Keratinocyte (primary cell): ENCODE measurements around the gene CNIH2. TPM values are rescaled to one million over a fixed set of nuclear protein-coding genes. Genes with fewer than 3 reads are reported as not detected.

ENCODE experiments used
- DNase-seq: peaks from one replicate; pipeline ENCODE4 v3.0.0-alpha.2; 2011; ENCODE audit warnings: low read depth, missing footprints, low spot score
- FAIRE-seq: peaks from 2 replicates; lab custom pipeline; 2011; peaks lifted over from hg19 to GRCh38; lab: Jason Lieb, UNC
- H2AFZ ChIP-seq: 2 replicates; pipeline ENCODE4 v1.6.0; 2012; ENCODE audit warnings: low read length, control low read depth, inconsistent platforms; ENCODE audit not compliant: control insufficient read depth
- H3K27ac ChIP-seq: 2 replicates; pipeline ENCODE4 v1.5.1; 2011; ENCODE audit warnings: low read length; ENCODE audit not compliant: control insufficient read depth, insufficient read depth
- H3K27me3 ChIP-seq: 3 replicates; pipeline ENCODE4 v1.6.0; 2011; ENCODE audit warnings: low read length; ENCODE audit not compliant: control insufficient read depth, insufficient read depth; ENCODE audit errors: extremely low read depth
- H3K36me3 ChIP-seq, 2 experiments: 2 replicates in 1 of 2; 3 replicates in 1 of 2; pipeline ENCODE4 v1.5.1; 2011; ENCODE audit warnings: low read length in 2 of 2, mild to moderate bottlenecking in 1 of 2; ENCODE audit not compliant: control insufficient read depth in 2 of 2, insufficient read depth in 2 of 2; ENCODE audit errors: extremely low read depth in 1 of 2
- H3K4me1 ChIP-seq: 3 replicates; pipeline ENCODE4 v1.5.1; 2011; ENCODE audit warnings: low read length; ENCODE audit not compliant: control insufficient read depth, insufficient read depth; ENCODE audit errors: extremely low read depth
- H3K4me2 ChIP-seq: 3 replicates; pipeline ENCODE4 v1.6.0; 2011; ENCODE audit warnings: low read depth, low read length; ENCODE audit not compliant: control insufficient read depth, insufficient read depth; ENCODE audit errors: extremely low read depth
- H3K4me3 ChIP-seq, 3 experiments: fragments of 200-600 bp in 1 of 3; sonication (generic) in 1 of 3; 2 replicates in 2 of 3; 3 replicates in 1 of 3; pipeline ENCODE4 v1.5.1; 2011 to 2016; ENCODE audit warnings: low read length in 3 of 3, mild to moderate bottlenecking in 3 of 3, control low read depth in 2 of 3, inconsistent platforms in 1 of 3, low read depth in 1 of 3, mixed read lengths in 1 of 3, mixed run types in 1 of 3, moderate library complexity in 1 of 3; ENCODE audit not compliant: control insufficient read depth in 2 of 3, insufficient read depth in 2 of 3; ENCODE audit errors: extremely low read depth in 1 of 3
- H3K79me2 ChIP-seq: 2 replicates; pipeline ENCODE4 v1.6.0; 2012; ENCODE audit warnings: low read length; ENCODE audit not compliant: control insufficient read depth, insufficient read depth
- H3K9ac ChIP-seq: 3 replicates; pipeline ENCODE4 v1.6.0; 2011; ENCODE audit warnings: low read length; ENCODE audit not compliant: control insufficient read depth, insufficient read depth; ENCODE audit errors: extremely low read depth
- H3K9me1 ChIP-seq: 3 replicates; pipeline ENCODE4 v1.6.0; 2011; ENCODE audit warnings: low read length; ENCODE audit not compliant: control insufficient read depth, insufficient read depth; ENCODE audit errors: extremely low read depth
- H3K9me3 ChIP-seq: 2 replicates; pipeline ENCODE4 v1.5.1; 2012; ENCODE audit warnings: low read depth, low read length; ENCODE audit not compliant: control insufficient read depth
- H4K20me1 ChIP-seq: 3 replicates; pipeline ENCODE4 v1.6.0; 2011; ENCODE audit warnings: low read length; ENCODE audit not compliant: control insufficient read depth, insufficient read depth; ENCODE audit errors: extremely low read depth
- CTCF ChIP-seq, 3 experiments: IDR thresholded peaks in 1 of 3; conservative IDR thresholded peaks in 1 of 3; optimal IDR thresholded peaks in 1 of 3; 2 replicates in 2 of 3; 3 replicates in 1 of 3; pipeline versions ENCODE3 to v1.5.1; 2011; ENCODE audit warnings: low read length in 3 of 3, mild to moderate bottlenecking in 3 of 3, moderate library complexity in 2 of 3, control low read depth in 1 of 3, inconsistent platforms in 1 of 3; ENCODE audit not compliant: insufficient read depth in 2 of 3; ENCODE audit errors: extremely low read depth in 1 of 3
- EZH2 ChIP-seq: IDR thresholded peaks from one replicate; pipeline ENCODE4 v1.6.1; 2012; ENCODE audit warnings: inconsistent platforms, mild to moderate bottlenecking, low read length, moderate library complexity
- dilution Hi-C: fragments of 300-500 bp; cut with MboI; formaldehyde crosslinking; loops from one replicate; pipeline ENCODE4 v1.7.0; 2020; ENCODE audit warnings: low sequenced_read_pairs; ENCODE audit not compliant: extremely low pct_ligation_motif_present
- polyA plus RNA-seq, 5 experiments: library from polyadenylated mRNA; depleted of rRNA in 3 of 5; stranded (reverse) in 3 of 5; stranded (forward) in 1 of 5; unstranded in 1 of 5; fragments of >200 nt; gene quantifications; 1 replicate in 1 of 5; 2 replicates in 3 of 5; 3 replicates in 1 of 5; pipeline versions ENCODE4 v1.2.1 to v1.2.3, GENCODE V29; 2011 to 2012; ENCODE audit warnings: missing spikeins in 2 of 5, low read depth in 1 of 5, low replicate concordance in 1 of 5

Gene CNIH2
- polyA plus RNA-seq, 1 donor (not counting 4 experiments of a cell fraction or from before 2014, with no cell fraction given), result 0.17 TPM

- Histone ChIP-seq H4K20me1 (peaks cover 3% of the 10 kb centered on the region), H3K79me2 (peaks cover 22% of the 10 kb centered on the region), H3K4me2 (no peak overlapping the region), H3K9me3 (no peaks in the 10 kb centered on the region), H3K27ac (no peak overlapping the region), H3K4me1 (peaks cover 40% of the 10 kb centered on the region), H3K27me3 (no peaks in the 10 kb centered on the region), H2AFZ (no peak overlapping the region), H3K4me3 (no peak overlapping the region), H3K9ac (no peak overlapping the region), H3K9me1 (peaks cover 3% of the 10 kb centered on the region), H3K36me3 (peaks cover 23 to 32% of the 10 kb centered on the region in 2 experiments)
- DNase-seq (no peak), FAIRE-seq (no peak)
- dilution Hi-C loops, result no loop called here
- TF ChIP-seq EZH2 (no peak), CTCF (optimal IDR thresholded peaks at IDR 0.05 in 1 of 3, IDR thresholded peaks at IDR 0.05 in 1 of 3, conservative IDR thresholded peaks at IDR 0.05 in 1 of 3; ENCODE audit: extremely low read depth in 1 of 3, insufficient read depth in 2 of 3, low read length in 3 of 3) (no peak)
These were observed 54.6 kb downstream of the CNIH2 start for GRCh38 chr11:66332371-66333219.

GRCh38 chr11:66333220-66333877, 55.4 kb downstream of the CNIH2 start:
- dilution Hi-C loops, result no loop called here
- TF ChIP-seq EZH2 (no peak), CTCF (optimal IDR thresholded peaks at IDR 0.05 in 1 of 3, IDR thresholded peaks at IDR 0.05 in 1 of 3, conservative IDR thresholded peaks at IDR 0.05 in 1 of 3; ENCODE audit: extremely low read depth in 1 of 3, insufficient read depth in 2 of 3, low read length in 3 of 3) (no peak)

More at GRCh38 chr11:66333220-66333877, 55.4 kb downstream of the CNIH2 start:
- H3K4me3 ChIP-seq, result peak overlapping the region in 1 of 3 experiments; percentile 60
- H3K79me2 ChIP-seq, result peaks cover 22% of the 10 kb centered on the region
- H2AFZ ChIP-seq, result no peak overlapping the region
- H3K9me1 ChIP-seq, result peaks cover 3% of the 10 kb centered on the region
- no peak overlapping the region for H3K9ac ChIP-seq
- peaks cover 3% of the 10 kb centered on the region for H4K20me1 ChIP-seq
- no peaks in the 10 kb centered on the region for H3K9me3 ChIP-seq
- peaks cover 23 to 38% of the 10 kb centered on the region in 2 experiments for H3K36me3 ChIP-seq
- DNase-seq (no peak), FAIRE-seq (no peak)
- H3K27ac ChIP-seq, result no peak overlapping the region
- H3K27me3 ChIP-seq, result no peaks in the 10 kb centered on the region
- H3K4me2 ChIP-seq, result peak overlapping the region; percentile 32
- H3K4me1 ChIP-seq, result peaks cover 40% of the 10 kb centered on the region

Other genes starting within 250 kb of the CNIH2 start
- not detected in 3 replicates for gene GAL3ST3, start 229.0 kb upstream of the CNIH2 start, polyA plus RNA-seq
- 41.9 to 121 TPM (median 73.0 TPM) in 3 replicates for gene SF3B2, start 225.8 kb upstream of the CNIH2 start, polyA plus RNA-seq
- gene PACS1, start 207.9 kb upstream of the CNIH2 start, polyA plus RNA-seq, result 10.0 to 28.4 TPM (median 14.9 TPM) in 3 replicates
- 9.3 to 19.1 TPM (median 14.1 TPM) in 3 replicates for gene KLC2, start 20.5 kb upstream of the CNIH2 start, polyA plus RNA-seq
- 133 to 213 TPM (median 187 TPM) in 3 replicates for gene RAB1B, start 9.5 kb upstream of the CNIH2 start, polyA plus RNA-seq
- gene YIF1A, start 11.0 kb downstream of the CNIH2 start, polyA plus RNA-seq, result 80.3 to 157 TPM (median 87.5 TPM) in 3 replicates
- 0.05 to 0.18 TPM in 2 of 3 replicates, not detected in the other for gene TMEM151A, start 13.7 kb downstream of the CNIH2 start, polyA plus RNA-seq
- gene CD248, start 38.9 kb downstream of the CNIH2 start, polyA plus RNA-seq, result 0.02 to 0.40 TPM (median 0.12 TPM) in 3 replicates
- 10.6 to 18.6 TPM (median 16.1 TPM) in 3 replicates for gene RIN1, start 58.3 kb downstream of the CNIH2 start, polyA plus RNA-seq
- gene BRMS1, start 66.9 kb downstream of the CNIH2 start, polyA plus RNA-seq, result 61.4 to 65.8 TPM (median 64.8 TPM) in 3 replicates
- gene B4GAT1, start 69.5 kb downstream of the CNIH2 start, polyA plus RNA-seq, result 5.2 to 6.0 TPM (median 5.7 TPM) in 3 replicates
- gene SLC29A2, start 93.6 kb downstream of the CNIH2 start, polyA plus RNA-seq, result 1.3 to 2.7 TPM (median 1.7 TPM) in 3 replicates
- 0.03 TPM in 1 of 3 replicates, not detected in the others for gene NPAS4, start 142.9 kb downstream of the CNIH2 start, polyA plus RNA-seq
- gene MRPL11, start 160.7 kb downstream of the CNIH2 start, polyA plus RNA-seq, result 31.1 to 51.7 TPM (median 43.9 TPM) in 3 replicates
- gene PELI3, start 188.7 kb downstream of the CNIH2 start, polyA plus RNA-seq, result 2.1 to 3.2 TPM (median 2.8 TPM) in 3 replicates
- 57.9 to 75.1 TPM (median 64.5 TPM) in 3 replicates for gene DPP3, start 202.3 kb downstream of the CNIH2 start, polyA plus RNA-seq
- gene BBS1, start 232.5 kb downstream of the CNIH2 start, polyA plus RNA-seq, result 11.7 to 14.6 TPM (median 14.6 TPM) in 3 replicates